ENCODE measurements around the gene KRT2. TPM values are rescaled to one million over a fixed set of nuclear protein-coding genes. Genes with fewer than 3 reads are reported as not detected.

The KRT2 gene
- total and polyA plus RNA-seq, 7 donors = not detected

DNA sequence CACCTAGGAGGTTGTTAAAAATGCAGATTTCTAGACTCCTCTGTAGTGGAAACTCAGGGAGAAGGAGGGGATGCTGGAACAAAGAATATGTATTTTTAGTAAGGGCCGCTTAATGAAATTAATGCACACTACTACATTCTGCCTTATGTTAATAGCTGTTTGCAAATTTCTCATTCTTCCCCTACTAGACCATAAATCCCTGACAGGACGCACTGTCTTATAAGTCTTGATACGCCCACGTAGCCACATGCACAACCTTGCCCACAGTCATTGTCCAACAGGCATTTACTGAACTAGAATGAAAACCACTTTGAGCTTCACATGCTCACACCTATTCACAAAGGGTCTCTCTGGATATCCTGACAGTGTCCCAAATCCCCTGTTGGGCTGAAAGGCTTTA lies 10.5 kb downstream of the KRT2 start:
- Histone ChIP-seq H3K27me3 (ENCODE audit: insufficient read depth in 3 of 3, low read length in 2 of 3) (peaks cover 0 to 10% (median 3%) of the 10 kb centered on the region in 3 donors), H3K4me1 (no peaks in the 10 kb centered on the region), H3K9me3 (no peaks in the 10 kb centered on the region), H3K4me3 (no peak overlapping the region), H3K27ac (no peak overlapping the region), H3K36me3 (ENCODE audit: insufficient read depth in 1 of 2, low read depth in 1 of 2) (no peaks in the 10 kb centered on the region)
- WGBS, 3 donors = 70 to 78% (median 74%) methylated on average over 4 of the region's 4 CpGs
- TF ChIP-seq, protein P1, sequence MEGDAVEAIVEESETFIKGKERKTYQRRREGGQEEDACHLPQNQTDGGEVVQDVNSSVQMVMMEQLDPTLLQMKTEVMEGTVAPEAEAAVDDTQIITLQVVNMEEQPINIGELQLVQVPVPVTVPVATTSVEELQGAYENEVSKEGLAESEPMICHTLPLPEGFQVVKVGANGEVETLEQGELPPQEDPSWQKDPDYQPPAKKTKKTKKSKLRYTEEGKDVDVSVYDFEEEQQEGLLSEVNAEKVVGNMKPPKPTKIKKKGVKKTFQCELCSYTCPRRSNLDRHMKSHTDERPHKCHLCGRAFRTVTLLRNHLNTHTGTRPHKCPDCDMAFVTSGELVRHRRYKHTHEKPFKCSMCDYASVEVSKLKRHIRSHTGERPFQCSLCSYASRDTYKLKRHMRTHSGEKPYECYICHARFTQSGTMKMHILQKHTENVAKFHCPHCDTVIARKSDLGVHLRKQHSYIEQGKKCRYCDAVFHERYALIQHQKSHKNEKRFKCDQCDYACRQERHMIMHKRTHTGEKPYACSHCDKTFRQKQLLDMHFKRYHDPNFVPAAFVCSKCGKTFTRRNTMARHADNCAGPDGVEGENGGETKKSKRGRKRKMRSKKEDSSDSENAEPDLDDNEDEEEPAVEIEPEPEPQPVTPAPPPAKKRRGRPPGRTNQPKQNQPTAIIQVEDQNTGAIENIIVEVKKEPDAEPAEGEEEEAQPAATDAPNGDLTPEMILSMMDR (IDR thresholded peaks at IDR 0.05) = no peak
- ATAC-seq (no peak), DNase-seq (no peak)
- intact Hi-C loops (cut with DNase I) = no loop called here

DNA sequence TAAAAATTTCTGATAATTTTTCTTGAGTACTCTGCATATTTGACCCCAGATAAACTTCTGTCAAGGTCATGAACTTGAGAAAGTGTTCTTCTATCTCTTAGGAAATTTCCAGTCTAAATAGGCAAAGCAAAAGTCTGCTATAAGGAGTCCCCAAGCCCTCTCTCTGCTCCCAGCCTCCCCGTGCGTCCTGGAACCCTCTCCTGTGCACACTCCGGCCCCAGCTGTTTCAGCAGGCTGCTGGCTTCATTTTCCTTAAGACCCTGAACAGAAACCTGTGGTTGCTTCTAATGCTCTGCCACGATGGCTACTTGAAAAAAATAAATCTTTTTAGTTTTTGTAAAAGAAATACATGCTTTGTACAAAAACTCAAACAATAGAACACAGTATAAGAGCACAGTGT lies 14.7 kb downstream of the KRT2 start:
- Histone ChIP-seq H3K4me1 (no peaks in the 10 kb centered on the region), H3K4me3 (no peak overlapping the region), H3K27me3 (ENCODE audit: insufficient read depth in 3 of 3, low read length in 2 of 3) (peaks cover 0 to 10% (median 0%) of the 10 kb centered on the region in 3 donors), H3K9me3 (no peaks in the 10 kb centered on the region), H3K36me3 (ENCODE audit: insufficient read depth in 1 of 2, low read depth in 1 of 2) (no peaks in the 10 kb centered on the region), H3K27ac (no peak overlapping the region)
- 60 to 65% (median 65%) methylated on average over 4 of the region's 4 CpGs for WGBS, 3 donors
- intact Hi-C loops (cut with DNase I) = no loop called here
- TF ChIP-seq, protein P1 (IDR thresholded peaks at IDR 0.05) = no peak
- ATAC-seq (no peak), DNase-seq (no peak)

DNA sequence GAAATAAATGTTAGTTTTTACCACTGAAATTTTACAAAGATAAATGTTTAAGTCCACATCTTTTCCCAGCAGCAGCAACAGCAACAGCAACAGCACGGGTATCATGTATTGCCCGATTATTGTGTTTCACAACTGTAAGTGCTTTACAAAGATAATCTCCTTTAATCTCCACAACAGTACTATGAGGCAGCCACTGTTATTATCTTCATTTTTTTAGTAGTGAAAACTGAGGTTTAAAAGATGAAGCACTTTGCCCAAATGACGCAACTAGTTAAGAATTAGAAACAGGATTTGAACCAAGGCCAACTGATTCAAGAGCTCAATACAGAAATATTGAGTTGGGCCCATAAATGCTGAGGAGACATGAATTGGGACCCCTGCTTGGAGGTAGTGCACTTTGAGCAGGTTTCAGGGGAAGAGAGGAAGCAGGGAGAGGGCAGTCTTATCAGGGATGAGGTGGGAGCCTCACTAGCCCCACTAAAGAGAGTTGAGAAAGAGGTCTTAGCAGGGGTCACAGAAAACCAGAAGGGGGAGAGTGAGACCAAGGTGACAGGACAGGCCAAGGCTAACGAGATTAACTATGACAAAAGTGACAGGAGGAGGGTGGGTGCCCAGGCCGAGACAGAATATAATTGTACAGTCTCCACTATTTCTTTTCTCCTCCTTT lies 15.3 kb downstream of the KRT2 start:
- Histone ChIP-seq H3K4me3 (no peak overlapping the region), H3K36me3 (ENCODE audit: insufficient read depth in 1 of 2, low read depth in 1 of 2) (no peaks in the 10 kb centered on the region), H3K9me3 (no peaks in the 10 kb centered on the region), H3K27me3 (ENCODE audit: insufficient read depth in 3 of 3, low read length in 2 of 3) (peaks cover 0 to 7% (median 0%) of the 10 kb centered on the region in 3 donors), H3K27ac (no peak overlapping the region), H3K4me1 (no peaks in the 10 kb centered on the region)
- intact Hi-C loops (cut with DNase I) = no loop called here
- TF ChIP-seq, protein P1 (IDR thresholded peaks at IDR 0.05) = no peak
- 62 to 69% (median 63%) methylated on average over 5 of the region's 5 CpGs for WGBS, 3 donors
- ATAC-seq = no peak
- no peak for DNase-seq

DNA sequence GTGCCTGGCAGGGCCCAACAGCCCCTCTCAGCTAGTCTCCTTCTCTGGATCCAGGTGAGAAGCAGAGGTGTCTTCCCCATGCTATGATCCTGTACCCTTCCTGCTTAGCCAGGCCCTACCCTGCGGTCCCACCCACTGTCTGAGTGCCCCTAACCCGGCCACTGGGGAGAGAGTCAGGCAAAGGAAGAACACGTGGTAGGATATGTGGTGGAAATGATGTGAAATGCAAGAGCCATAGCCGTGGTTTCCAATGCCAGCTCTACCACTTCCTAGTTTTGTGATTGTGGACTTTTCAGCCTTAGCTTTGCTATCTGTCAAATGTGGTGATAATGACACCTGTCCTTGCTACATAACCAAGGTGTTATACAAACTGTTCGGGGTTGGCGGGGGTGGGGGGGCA lies 15.8 kb downstream of the KRT2 start:
- WGBS, 3 donors = 68 to 76% (median 73%) methylated on average over 6 of the region's 6 CpGs
- no peak for ATAC-seq
- DNase-seq = no peak
- Histone ChIP-seq H3K4me3 (no peak overlapping the region), H3K9me3 (no peaks in the 10 kb centered on the region), H3K36me3 (ENCODE audit: insufficient read depth in 1 of 2, low read depth in 1 of 2) (no peaks in the 10 kb centered on the region), H3K27me3 (ENCODE audit: insufficient read depth in 3 of 3, low read length in 2 of 3) (peaks cover 0 to 5% (median 0%) of the 10 kb centered on the region in 3 donors), H3K27ac (no peak overlapping the region), H3K4me1 (no peaks in the 10 kb centered on the region)
- TF ChIP-seq, protein P1 (IDR thresholded peaks at IDR 0.05) = no peak
- intact Hi-C loops (cut with DNase I) = no loop called here
